NCI-H526 treated with DMSO at 0.1 percent for 48 hours (cell line): Measurements from ENCODE around the gene EFL1.

Experiments used
- DNase-seq: peaks from one replicate; lab custom pipeline; 2025; lab: John Stamatoyannopoulos, UW

The EFL1 gene

DNA sequence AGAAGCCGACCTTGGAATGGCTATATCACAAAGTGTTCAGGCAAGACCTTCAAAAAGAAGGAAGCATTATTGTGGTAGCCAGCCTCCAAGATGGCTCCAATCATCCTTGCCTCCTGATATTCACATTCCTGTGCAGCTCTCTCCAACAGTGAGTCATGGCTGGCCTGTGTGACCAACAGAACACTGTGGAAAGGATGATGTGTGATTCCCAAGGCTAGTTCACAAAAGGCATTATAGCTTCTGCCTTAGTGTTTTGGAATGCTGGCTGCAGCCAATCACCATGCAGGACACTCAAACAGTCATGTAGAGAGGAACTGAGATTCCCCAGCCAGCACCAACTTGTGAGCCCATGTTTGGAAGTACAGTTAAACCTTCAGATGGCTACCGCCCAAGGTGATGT lies 102.6 kb downstream of the EFL1 start:
- no peak for DNase-seq

DNA sequence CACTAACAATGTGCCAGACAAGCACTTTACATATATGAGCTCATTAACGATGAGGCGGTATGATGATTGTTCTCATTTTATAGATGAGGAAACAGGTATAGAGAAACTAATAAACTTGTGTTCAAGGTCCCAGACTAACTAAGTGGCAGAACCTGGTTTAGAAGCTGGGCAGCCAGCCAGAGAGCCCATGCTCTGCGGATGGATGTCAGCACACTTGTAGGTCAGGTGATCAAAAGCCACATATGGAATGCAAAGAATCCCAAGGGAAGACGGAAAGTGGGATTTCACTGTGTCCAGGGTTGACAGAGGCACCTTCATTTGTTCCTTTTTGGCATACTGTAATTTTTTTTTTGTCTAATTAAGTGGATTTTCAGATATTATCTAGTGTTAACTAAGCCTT lies 103.7 kb downstream of the EFL1 start:
- DNase-seq = no peak

DNA sequence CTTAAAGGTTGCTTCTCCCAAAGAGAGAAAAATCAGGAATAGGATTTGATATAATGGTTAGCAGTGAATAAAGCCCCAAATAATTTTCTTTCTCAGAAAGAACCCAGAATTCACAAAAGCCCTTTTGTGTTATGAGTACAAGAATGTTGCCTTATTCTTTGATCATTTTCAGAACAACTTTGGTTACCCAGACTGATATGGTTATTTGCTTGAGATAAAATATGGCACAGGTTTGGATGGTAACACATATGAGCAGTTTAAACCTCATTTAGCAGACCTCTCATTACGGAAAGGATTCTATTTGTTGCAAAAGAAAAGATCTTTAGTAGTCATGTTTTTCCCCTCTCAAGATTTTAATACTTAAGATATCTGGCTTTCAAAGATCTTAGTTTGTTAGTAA lies 111.9 kb downstream of the EFL1 start:
- no peak for DNase-seq

DNA sequence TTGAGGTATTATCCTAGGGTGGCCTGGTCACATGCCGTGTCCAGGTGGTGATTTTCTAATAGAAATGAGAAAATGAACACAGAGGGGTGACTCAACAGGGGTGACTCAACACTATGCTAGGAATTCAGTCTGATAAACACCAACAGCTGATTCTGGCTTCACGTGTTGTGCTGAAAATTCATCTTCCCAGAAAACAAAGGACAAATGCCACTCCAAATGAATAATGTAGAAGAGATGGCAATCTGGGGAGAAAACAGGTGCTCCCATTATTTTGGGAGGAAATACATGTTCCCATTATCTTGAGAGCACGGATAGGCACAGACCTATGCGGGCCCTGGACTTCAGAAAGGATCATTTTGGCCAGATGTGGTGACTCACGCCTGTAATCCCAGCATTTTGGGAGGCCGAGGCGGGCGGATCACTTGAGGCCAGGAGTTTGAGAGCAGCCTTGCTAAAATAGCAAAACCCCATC lies 115.5 kb downstream of the EFL1 start:
- no peak for DNase-seq

DNA sequence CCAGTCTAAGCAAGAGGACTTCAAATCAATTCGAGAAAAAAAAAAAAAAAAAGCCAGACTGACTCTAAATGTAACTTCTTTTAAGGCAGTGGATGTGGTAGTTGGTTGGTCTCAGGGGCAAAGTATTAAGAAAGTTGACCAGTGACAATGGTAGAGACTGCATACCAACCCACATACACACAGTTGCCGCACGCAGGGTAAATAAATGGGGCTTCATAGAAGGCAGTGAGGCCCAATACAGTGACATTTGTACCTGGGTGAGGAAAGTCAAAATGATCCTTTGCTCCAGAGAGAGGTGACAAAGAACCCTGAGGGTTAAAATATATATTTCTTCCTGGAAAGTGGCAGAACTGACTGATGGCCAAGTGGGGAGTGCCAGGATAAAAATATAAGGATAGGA lies 116.0 kb downstream of the EFL1 start:
- no peak for DNase-seq

DNA sequence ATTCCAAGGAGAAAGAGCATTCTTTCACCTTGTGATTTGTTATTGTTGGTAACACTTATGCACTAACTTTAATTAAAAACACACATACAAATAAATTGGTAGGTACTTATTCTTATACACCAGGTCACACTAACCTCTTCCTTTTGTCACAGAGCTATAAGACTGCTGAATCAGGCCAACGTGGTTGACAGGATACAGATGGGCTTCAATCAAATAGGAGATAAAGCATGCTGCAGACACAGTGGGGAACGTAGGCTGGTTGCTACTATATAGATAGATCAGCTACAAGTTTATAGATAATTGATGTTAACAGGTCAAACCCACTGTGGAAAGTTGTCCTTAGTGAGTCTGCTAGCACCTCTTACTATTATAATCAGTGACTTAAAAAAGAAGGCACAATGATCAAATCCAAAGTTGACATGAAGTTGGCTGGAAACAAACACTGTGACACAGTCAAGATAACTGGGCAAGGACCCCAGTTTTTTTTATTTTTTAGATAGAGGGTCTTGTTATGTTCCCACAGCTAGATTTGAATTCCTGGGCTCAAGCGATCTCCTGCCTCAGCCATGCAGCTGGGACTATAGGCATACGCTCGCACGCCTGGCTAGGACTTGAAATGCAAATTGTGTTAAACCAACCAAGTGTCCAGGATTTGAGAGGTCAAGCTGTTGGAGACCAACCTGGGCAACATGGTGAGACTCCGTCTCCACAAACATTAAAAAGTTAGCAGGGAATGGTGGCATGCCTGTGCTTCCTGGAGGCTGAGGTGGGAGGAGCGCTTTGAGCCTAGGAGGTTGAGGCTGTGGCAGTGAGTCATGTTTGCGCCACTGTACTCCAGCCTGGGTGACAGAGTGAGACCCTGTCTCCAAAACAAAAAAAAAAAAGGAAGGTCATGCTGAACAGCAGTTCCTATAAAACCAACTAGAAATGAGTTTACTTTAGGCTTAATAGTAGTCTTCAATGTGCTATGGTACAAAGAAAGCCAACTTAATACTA lies 118.8 kb downstream of the EFL1 start:
- DNase-seq = no peak

DNA sequence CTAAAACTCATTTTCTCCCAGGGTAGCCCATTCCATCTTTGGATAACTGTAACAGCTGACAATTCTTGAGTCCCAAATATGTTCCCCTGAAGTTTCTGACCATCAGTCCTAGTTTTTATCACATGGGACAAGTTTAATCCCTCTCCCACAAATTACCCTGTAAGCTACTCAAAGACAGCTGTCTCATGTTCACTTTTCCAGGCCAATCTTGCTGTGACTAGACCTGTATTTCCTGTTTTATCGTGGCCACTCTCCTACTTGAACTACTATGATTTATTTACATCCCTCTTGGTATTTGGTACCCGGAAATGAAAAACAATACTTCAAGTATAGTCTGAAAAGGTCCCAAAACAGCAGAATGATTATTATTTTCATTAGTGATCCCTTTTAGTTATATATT lies 121.6 kb downstream of the EFL1 start:
- no peak for DNase-seq

DNA sequence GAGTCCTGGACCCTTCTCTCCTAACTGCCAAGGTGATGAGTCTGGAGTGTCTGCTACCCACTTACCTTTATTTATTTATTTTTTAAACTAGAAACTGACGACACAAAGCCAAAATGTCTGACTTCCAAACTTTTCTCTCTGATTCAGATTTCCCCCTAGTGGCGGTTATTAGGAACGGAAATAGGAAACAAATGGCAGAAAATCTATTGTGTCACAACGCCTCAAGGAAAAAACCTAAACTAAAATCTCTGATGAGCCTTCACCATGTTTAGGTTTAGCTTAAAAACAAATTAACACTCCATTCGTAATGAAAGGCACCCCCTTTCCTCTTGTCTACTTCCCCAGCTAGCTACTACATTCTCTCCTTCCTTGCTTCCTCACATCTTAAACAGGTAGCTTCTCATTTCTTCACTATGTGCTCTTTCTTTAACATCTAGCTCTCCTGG lies 122.7 kb downstream of the EFL1 start:
- DNase-seq = peak; percentile 8

DNA sequence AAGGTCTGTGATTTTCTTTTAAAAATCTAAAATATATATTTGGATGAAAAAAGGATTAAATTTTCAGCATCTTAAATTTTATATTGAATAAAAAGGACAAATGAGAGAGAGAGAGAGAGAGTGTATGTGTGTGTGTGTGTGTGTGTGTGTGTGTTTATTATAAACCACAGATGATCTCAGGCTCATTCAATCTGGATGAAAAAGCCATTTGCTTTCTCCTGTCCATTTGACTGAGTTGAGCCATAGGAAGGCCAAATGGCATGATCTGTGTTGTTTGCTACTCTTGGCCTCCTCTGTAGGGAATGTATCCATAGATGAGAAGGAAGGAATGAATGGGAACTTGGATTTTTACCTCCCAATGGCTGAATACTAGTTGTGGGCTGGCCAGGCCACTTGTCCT lies 124.2 kb downstream of the EFL1 start:
- DNase-seq = no peak

DNA sequence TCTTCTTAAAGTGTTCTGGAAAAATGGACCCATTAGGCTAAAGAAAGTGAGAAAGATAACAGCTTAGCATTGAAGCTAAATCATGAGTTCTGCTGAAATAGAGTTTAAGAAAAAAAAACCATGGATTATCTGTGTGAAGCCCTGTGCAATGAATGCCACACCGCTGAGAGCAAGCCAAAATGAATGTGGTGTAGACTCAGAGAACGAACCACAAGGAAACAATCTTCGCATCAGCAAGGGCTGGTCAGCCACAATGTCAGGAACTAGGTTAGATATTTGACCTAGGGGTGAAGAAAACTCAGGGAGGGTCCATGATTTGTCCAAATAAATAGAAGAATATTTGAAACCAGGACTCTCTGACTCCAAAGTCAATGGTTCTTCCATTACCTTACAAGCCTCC lies 125.3 kb downstream of the EFL1 start:
- DNase-seq = no peak

DNA sequence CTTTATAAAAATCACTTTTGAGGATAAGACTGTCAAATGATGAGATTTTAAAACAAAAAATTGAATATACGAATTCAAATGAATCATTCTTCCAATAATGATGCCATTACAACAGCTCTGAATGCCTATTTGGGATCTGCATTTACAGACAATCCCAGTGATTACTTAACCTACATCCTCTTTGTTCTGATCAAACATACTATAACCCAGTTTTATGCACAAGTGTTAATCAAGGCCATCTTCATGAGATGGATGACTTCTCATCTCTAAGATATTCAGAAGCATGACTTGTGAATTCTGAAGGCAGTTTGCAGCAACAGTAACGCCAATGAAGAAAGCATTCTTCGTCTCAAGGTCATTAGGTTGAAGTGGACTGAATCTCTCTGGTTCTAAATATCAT lies 126.4 kb downstream of the EFL1 start:
- DNase-seq = no peak

DNA sequence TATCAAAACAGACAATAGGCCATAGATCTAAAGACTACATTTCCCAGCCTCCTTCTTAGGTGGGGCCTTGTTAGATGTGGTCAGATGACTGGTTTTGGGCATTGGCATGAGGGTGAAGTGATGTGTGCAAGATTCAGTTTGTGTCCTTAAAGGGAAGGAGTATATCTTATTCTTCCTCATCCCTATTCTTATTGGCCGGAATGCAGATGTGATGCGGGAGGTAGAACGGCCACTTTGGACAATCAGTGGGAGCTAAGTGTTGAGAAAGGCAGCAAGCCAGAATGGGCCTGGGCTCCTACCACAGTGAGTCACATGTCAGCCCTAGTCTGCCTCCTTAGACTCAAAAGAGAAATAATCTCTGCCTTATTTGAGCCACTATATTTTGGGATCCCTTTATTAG lies 126.9 kb downstream of the EFL1 start:
- DNase-seq = no peak

DNA sequence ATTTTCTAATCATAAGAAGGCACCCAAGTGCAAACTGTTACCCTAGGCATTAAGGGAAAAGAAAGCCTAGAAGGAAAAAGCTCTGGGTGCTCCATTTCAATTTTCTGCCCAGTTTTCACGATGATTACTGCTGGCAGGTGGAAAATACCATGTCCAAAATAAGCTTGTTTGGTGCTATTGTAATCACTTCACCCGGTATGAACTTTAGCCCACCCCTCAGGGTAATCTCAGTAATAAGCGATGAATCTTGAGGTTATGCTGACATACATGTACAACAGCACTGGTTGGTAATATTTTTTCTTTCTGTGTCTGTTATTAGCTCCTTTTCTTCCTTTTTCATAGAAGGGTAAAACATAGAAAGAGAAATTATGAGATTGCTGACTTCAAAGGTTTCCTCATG lies 128.1 kb downstream of the EFL1 start:
- no peak for DNase-seq

DNA sequence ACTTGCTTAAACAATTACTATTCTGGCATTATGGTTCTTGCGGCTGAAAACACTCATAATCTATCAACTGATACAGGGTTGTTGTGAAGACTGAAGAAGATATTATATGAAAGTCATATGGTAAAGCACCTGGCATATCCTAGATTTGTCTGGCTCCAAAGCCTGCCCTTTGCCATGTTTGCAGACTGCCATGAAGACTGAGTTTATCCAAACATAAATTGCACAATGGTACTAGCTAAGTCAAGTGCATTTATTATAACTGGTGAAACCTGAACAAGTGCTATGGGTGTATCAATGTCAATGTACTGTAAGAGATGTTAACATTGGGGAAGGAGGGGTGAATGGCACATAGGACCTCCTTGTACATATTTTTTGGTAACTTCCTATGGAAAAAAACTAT lies 129.3 kb downstream of the EFL1 start:
- DNase-seq = no peak

DNA sequence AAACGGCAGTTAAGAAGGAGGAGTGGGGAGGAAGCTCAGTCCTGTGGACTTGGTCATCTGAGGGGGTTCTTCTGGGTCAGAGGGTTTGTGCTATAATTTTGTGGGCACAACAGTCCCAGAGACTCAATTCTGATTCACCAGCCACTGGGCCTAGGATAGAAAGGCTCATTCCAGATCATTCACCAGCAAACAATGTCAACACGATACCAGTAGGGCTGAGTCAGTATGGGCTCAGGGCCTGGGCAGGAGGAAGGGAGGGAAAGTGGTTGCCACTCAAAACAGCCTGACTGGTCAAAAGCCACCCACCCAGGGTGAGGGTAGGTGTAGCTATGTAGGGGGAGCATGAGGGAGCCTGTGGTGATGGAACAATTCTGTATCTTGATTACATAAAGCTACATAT lies 129.8 kb downstream of the EFL1 start:
- no peak for DNase-seq

DNA sequence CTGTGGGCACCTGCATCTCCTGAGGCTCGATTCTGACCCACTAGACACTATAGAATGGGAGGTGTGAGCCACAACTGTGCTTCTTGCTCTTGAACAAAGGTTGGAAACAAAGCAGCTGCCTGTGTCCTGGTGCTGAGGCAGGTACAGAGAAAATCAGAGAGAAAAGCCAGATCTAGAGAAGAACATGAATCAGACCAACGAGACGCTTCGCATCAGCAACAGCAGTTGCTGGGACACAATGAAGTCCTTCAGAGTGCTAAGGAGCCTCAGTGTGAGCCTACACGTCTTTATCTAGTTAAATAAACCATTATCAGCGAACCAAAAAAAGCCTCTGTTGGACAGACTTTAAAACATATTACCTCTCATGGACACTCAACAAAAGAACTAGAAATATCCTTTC lies 130.4 kb downstream of the EFL1 start:
- no peak for DNase-seq

DNA sequence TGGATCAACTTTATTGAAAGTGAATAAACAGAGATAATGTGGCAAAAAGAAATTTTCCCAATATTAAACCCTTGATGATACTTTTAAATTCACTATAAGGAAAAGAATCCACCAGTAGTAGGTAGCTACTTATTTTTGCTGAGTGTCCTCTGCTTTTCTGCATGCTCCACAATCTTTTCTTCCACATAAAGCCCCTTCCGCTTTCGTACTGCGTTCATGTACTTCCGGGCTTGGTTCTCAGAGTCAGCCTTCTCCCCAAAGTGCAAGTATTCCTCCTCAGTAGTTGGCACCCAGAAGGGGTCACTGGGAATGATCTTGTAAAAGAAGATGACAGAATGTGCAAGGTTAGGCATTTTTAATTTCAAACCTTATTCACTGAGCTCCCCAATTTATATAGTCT lies 132.3 kb downstream of the EFL1 start:
- DNase-seq = no peak

DNA sequence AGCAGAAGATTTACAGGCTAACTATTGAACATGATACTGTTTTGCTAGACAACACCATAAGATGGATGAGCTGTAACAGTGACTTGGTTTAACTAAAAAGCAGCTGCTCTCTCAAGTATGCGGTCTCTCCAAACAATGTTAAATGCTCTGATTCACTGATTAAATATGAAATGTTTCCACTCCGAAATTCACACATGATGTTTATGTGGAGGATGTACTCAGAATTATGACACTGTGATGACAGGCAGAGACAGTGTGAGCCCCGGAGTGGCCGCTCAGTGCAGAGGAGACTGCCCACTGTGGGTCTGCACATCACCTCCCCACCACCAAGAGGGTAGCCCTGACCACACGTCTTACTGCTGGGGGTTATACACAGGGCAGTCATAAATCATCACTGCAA lies 132.8 kb downstream of the EFL1 start:
- DNase-seq = no peak

DNA sequence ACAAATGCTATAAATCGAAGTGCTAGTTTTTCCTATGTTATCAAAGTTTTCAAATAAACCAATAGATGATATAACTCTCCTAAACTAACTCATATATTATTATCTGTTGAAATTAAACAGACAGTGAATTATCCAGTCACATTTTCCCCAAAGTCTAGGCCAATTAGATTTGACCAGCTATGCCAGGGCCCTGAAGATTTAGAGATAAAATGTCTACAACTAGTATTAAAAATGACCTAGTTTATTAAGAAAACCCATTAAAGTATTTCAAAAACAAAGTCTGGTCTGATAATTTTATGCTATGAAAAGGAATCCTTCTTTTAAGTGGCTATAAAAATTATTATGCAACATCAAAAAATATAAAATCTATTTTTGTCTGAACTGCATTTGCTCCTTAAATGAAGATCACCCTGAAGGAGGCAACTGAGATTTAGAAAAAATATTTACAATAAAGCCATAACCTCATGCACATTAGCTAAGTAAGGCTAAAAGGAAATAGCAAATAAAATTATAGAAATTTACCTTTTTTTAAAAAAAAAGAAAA lies 133.3 kb downstream of the EFL1 start:
- no peak for DNase-seq

DNA sequence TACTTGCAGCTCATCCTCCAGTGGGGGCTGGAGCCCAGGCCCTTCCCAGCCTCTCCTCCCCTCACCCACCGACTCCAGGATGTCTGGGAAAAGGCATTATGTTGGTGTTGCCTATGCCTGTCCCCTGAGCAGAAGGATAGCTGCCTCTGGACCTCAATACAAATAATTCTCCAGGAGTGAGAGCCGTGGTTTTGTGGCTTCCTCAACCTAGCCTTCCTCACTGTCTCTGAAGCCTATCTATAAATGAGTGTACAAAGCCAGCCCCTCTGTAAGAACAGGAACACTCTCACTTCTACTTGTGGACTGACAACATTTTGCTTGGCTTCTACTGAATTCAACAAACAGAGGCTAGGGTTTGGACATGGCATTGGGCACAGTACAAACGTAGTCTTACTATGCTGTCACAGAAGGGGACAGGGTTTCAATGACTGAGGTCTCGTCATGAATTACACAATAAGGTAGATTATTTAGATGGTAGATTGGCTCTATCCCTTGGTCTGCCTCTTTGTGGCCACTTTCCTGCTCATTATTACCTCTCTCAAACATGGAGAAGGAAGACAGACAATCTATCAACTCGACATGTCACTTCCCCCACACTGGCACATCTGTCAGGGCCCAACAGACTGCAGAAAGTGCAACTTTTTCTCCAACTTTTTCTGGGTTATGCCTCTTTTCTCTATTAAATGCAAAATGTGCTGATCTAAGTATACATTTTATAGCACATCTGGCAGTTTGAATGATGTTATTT lies 134.0 kb downstream of the EFL1 start:
- DNase-seq = no peak

DNA sequence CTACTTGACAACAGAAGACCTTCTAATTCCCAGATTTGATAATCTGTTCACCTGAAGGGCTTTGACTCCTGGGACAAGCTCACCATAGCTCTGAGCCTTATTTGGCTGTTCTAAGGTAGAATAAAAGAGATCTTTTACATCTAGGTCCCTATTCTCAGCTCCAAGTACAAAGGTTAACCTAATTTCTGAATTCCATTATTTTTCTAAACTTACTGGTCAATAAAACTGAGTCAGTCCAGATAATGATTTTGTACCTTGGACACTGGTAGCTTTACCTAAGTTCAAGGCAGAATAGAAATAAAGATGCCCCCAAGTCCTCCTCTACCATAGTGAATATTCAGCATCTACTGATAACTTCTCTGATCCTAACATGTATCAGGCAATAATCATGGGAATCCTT lies 135.0 kb downstream of the EFL1 start:
- no peak for DNase-seq

DNA sequence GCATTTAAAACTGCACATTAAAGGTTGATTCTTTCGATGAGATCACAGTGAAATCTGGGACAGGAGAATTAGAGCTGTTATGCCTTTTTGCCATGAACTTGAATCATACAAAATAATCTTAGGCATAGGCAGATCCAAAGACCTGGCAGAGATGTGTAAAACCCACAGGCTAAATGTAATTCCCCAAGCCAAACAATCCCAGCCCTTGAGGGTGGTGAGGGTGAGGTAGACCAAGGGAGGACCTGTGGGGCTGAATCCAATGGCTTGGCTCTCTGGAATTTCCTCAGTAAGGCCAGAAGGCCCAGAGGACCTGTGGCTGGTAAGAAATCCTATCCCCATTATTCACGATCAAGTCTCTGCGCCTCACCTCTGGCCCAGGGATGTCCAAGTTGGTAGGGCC lies 136.2 kb downstream of the EFL1 start:
- no peak for DNase-seq
